SK-MEL-5 (cell line): ENCODE data around the gene DPP7. TPM values are rescaled to one million over a fixed set of nuclear protein-coding genes. Genes with fewer than 3 reads are reported as not detected.

ENCODE experiments used
- DNase-seq: peaks from one replicate; pipeline ENCODE4 v3.0.0-alpha.2; 2016; ENCODE audit warnings: low read depth, low spot score
- in situ Hi-C: cut with HindIII; loops from 2 replicates; pipeline ENCODE4 v1.10.0; 2016; ENCODE audit warnings: low sequenced_read_pairs, high pct_unique_total_duplicates, low pct_unique_long_range_greater_than_20kb
- total RNA-seq: library from RNA; depleted of rRNA; stranded (reverse); fragments of >200 nt; shearing (Covaris generic); gene quantifications from 2 replicates; pipeline ENCODE4 v1.2.3, GENCODE V29; 2014

Gene DPP7
- total RNA-seq, 1 experiment from 2014 or later, result 178 TPM

GRCh38 chr9:137108608-137109249, 5.8 kb downstream of the DPP7 start:
- in situ Hi-C loops, result no loop called here
- no peak for DNase-seq

GRCh38 chr9:137107982-137108381, 6.6 kb downstream of the DPP7 start:
- in situ Hi-C loops, result no loop called here
- no peak for DNase-seq

- DNase-seq, result no peak
- in situ Hi-C loops, result no loop called here
These were observed 7.1 kb downstream of the DPP7 start for GRCh38 chr9:137107312-137107921.

GRCh38 chr9:137106662-137107250, 7.8 kb downstream of the DPP7 start:
- in situ Hi-C loops, result no loop called here
- no peak for DNase-seq

- no peak for DNase-seq
- in situ Hi-C loops, result no loop called here
These were observed 8.5 kb downstream of the DPP7 start for GRCh38 chr9:137105814-137106661.

- in situ Hi-C loops, result no loop called here
- no peak for DNase-seq
These were observed 11.1 kb downstream of the DPP7 start for GRCh38 chr9:137103206-137103999.

- DNase-seq, result no peak
- in situ Hi-C loops, result no loop called here
These were observed 15.3 kb downstream of the DPP7 start for GRCh38 chr9:137099231-137099630.

- no peak for DNase-seq
- in situ Hi-C loops, result no loop called here
These were observed 16.6 kb downstream of the DPP7 start for GRCh38 chr9:137097761-137098462.

GRCh38 chr9:137096785-137097546, 17.6 kb downstream of the DPP7 start:
- DNase-seq, result no peak
- in situ Hi-C loops, result no loop called here

- DNase-seq, result no peak
- in situ Hi-C loops, result no loop called here
These were observed 18.6 kb downstream of the DPP7 start for GRCh38 chr9:137095664-137096517.

- no peak for DNase-seq
- in situ Hi-C loops, result no loop called here
These were observed 25.1 kb downstream of the DPP7 start for GRCh38 chr9:137089232-137089947.

GRCh38 chr9:137088121-137088520, 26.4 kb downstream of the DPP7 start:
- no peak for DNase-seq

GRCh38 chr9:137087409-137087925, 27.1 kb downstream of the DPP7 start:
- no peak for DNase-seq
- in situ Hi-C loops, result no loop called here

More at GRCh38 chr9:137088121-137088520, 26.4 kb downstream of the DPP7 start:
- in situ Hi-C loops, result no loop called here

- DNase-seq, result peak; percentile 98
- in situ Hi-C loops, result no loop called here
These were observed 27.8 kb downstream of the DPP7 start, which contains the start of gene MAN1B1 for GRCh38 chr9:137086531-137087408. MAN1B1 (plus strand) TSS chr9:137086985; CDS start chr9:137087000, 15 bp downstream.
